Common myeloid progenitor, CD34-positive (primary cell): ENCODE data around the gene KLHL36.
A peak's percentile ranks its signal among the peaks of the same experiment; 100 is the strongest.

Source experiments
- CTCF ChIA-PET: fragments of 350-600 bp; sonication (Branson Sonifier 250); formaldehyde crosslinking; loops from one replicate; lab custom pipeline; 2021; ENCODE audit warnings: antibody characterized with exemption; lab: Charles Lee
- POLR2A ChIA-PET: fragments of 350-600 bp; sonication (Branson Sonifier 250); formaldehyde crosslinking; loops from one replicate; lab custom pipeline; 2021; ENCODE audit warnings: antibody characterized with exemption; lab: Charles Lee
- DNase-seq, 3 donors: peaks; one replicate each; pipeline versions ENCODE4 v3.0.0 to v3.0.0-alpha.2; 2013
- H3K27ac ChIP-seq, 2 experiments: 1 replicate in 1 of 2; 2 replicates in 1 of 2; pipeline ENCODE4 v1.7.0; 2013; ENCODE audit warnings: inconsistent platforms in 2 of 2, low read length in 2 of 2, mild to moderate bottlenecking in 2 of 2, low read depth in 1 of 2, moderate library complexity in 1 of 2; ENCODE audit not compliant: severe bottlenecking in 2 of 2, insufficient read depth in 1 of 2, poor library complexity in 1 of 2
- H3K27me3 ChIP-seq, 5 experiments: replicated peaks in 2 of 5; 1 replicate in 3 of 5; 2 replicates in 2 of 5; pipeline versions ENCODE4 v1.6.1 to v1.7.0; 2013; ENCODE audit warnings: low read length in 4 of 5, mild to moderate bottlenecking in 2 of 5, moderate library complexity in 2 of 5, inconsistent platforms in 1 of 5; ENCODE audit not compliant: insufficient read depth in 5 of 5, control insufficient read depth in 4 of 5
- H3K36me3 ChIP-seq, 4 experiments: 1 replicate in 2 of 4; 2 replicates in 2 of 4; pipeline versions ENCODE4 v1.6.1 to v1.7.0; 2013; ENCODE audit warnings: low read length in 3 of 4, control low read depth in 1 of 4, mild to moderate bottlenecking in 1 of 4; ENCODE audit not compliant: control insufficient read depth in 4 of 4, insufficient read depth in 4 of 4
- H3K4me1 ChIP-seq, 4 experiments: 1 replicate in 3 of 4; 2 replicates in 1 of 4; pipeline versions ENCODE4 v1.6.1 to v1.7.1; 2013; ENCODE audit warnings: low read length in 3 of 4, mild to moderate bottlenecking in 3 of 4, control low read depth in 1 of 4, inconsistent platforms in 1 of 4, moderate library complexity in 1 of 4; ENCODE audit not compliant: control insufficient read depth in 4 of 4, insufficient read depth in 4 of 4; ENCODE audit errors: control extremely low read depth in 1 of 4
- H3K4me3 ChIP-seq, 7 experiments: 1 replicate in 4 of 7; 2 replicates in 3 of 7; pipeline versions ENCODE4 v1.5.1 to v1.7.0; 2013; ENCODE audit warnings: mild to moderate bottlenecking in 7 of 7, low read length in 6 of 7, moderate library complexity in 6 of 7, inconsistent platforms in 2 of 7, low read depth in 2 of 7, control low read depth in 1 of 7; ENCODE audit not compliant: insufficient read depth in 4 of 7, control insufficient read depth in 1 of 7; ENCODE audit errors: extremely low read depth in 1 of 7
- H3K9me3 ChIP-seq, 5 experiments: 1 replicate in 4 of 5; 2 replicates in 1 of 5; pipeline versions ENCODE4 v1.6.1 to v1.7.1; 2013; ENCODE audit warnings: low read length in 4 of 5, mild to moderate bottlenecking in 2 of 5, inconsistent platforms in 1 of 5, low read depth in 1 of 5, moderate library complexity in 1 of 5; ENCODE audit not compliant: control insufficient read depth in 4 of 5, insufficient read depth in 2 of 5; ENCODE audit errors: control extremely low read depth in 1 of 5
- WGBS: methylation state at CpG from one replicate; pipeline ENCODE4 v1.1.5; 2013; ENCODE audit not compliant: insufficient coverage; 5-methylcytosine and 5-hydroxymethylcytosine counted together

The KLHL36 gene

DNA sequence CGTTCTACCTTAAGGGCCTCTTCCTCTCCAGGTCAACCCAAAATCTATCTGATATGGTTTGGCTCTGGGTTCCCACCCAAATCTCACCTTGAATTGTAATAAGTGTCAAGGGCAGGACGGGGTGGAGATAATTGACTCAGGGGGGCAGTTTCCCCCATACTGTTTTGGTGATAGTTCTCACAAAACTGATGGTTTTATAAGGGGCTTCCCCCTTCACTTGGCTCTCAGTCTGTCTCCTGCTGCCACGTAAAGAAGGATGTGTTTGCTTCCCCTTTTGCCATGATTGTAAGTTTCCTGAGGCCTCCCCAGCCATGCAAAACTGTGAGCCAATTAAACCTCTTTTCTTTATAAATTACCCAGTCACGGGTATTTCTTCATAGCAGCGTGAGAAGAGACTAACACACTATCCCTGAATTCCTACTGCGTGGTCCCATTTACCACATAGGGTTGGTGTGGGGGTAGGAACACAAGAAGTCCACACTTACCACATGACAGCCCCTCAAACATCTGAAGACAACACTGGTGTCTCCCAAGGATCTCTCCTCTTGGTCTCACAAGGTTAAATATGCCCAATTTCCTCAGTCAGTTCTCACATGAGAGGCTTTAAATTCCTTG, 38.6 kb upstream of the KLHL36 start:
- Histone ChIP-seq H3K27ac (no peak overlapping the region), H3K36me3 (peaks cover 0 to 29% (median 0%) of the 10 kb centered on the region in 4 experiments), H3K9me3 (peaks cover 0 to 11% (median 2%) of the 10 kb centered on the region in 5 experiments), H3K4me3 (no peak overlapping the region), H3K27me3 (no peaks in the 10 kb centered on the region), H3K4me1 (peaks cover 8 to 46% (median 29%) of the 10 kb centered on the region in 4 experiments)
- ChIA-PET POLR2A (no interaction called here), CTCF (interaction anchor here (1.5 kb wide), 1 partner anchor 9 kb away, joined by 3 read pairs; no protein-coding TSS in a partner anchor)
- 61% methylated on average over 3 of the region's 6 CpGs for WGBS
- peak in 2 of 3 donors; percentile 42 to 59 for DNase-seq

DNA sequence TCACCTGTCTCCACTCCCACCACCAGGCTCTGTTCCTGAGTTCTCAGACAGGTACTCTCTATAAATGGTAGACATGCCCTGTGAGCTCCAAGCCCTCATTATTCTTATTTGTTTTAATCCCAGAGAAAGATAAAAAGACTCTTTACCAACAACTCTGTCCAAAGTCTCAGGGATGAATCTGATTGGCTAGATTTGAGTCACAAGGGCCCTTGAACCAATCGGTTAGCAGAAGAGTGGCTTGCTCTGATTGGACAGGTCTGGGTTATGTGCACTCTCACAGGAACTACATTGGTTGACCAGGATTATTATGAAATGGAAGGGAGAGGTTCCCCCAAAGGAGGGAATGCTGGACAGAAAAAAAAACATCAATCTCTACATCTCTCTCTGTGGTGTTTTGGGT, 37.9 kb upstream of the KLHL36 start:
- H3K27ac ChIP-seq, result no peak overlapping the region
- peaks cover 0 to 11% (median 2%) of the 10 kb centered on the region in 5 experiments for H3K9me3 ChIP-seq
- WGBS, result 100% methylated on average over 1 of the region's 1 CpG
- H3K4me3 ChIP-seq, result no peak overlapping the region
- CTCF ChIA-PET, result interaction anchor here (1.5 kb wide), 1 partner anchor 10 kb away, joined by 3 read pairs; no protein-coding TSS in a partner anchor
- peaks cover 0 to 36% (median 0%) of the 10 kb centered on the region in 4 experiments for H3K36me3 ChIP-seq
- POLR2A ChIA-PET, result no interaction called here
- no peaks in the 10 kb centered on the region for H3K27me3 ChIP-seq
- H3K4me1 ChIP-seq, result peaks cover 8 to 49% (median 31%) of the 10 kb centered on the region in 4 experiments
- no peak for DNase-seq

- Histone ChIP-seq H3K4me1 (peaks cover 8 to 54% (median 31%) of the 10 kb centered on the region in 4 experiments), H3K36me3 (peaks cover 0 to 37% (median 0%) of the 10 kb centered on the region in 4 experiments), H3K27me3 (no peaks in the 10 kb centered on the region), H3K9me3 (peaks cover 0 to 9% (median 2%) of the 10 kb centered on the region in 5 experiments), H3K4me3 (no peak overlapping the region), H3K27ac (no peak overlapping the region)
- WGBS, result 100% methylated on average over 3 of the region's 4 CpGs
- ChIA-PET POLR2A (interaction anchor here (0.7 kb wide), 1 partner anchor 439 kb away, joined by 3 read pairs; no protein-coding TSS in a partner anchor), CTCF (interaction anchor here (1.2 to 1.5 kb wide), 2 partner anchors 10 to 13 kb away, joined by 3 read pairs; no protein-coding TSS in a partner anchor)
- no peak for DNase-seq
Measured at GRCh38 chr16:84611041-84611440, 37.3 kb upstream of the KLHL36 start.

GRCh38 chr16:84612686-84613085, 35.6 kb upstream of the KLHL36 start:
- Histone ChIP-seq H3K4me3 (no peak overlapping the region), H3K4me1 (peaks cover 4 to 53% (median 31%) of the 10 kb centered on the region in 4 experiments), H3K27ac (no peak overlapping the region), H3K27me3 (no peaks in the 10 kb centered on the region), H3K9me3 (peaks cover 0 to 9% (median 2%) of the 10 kb centered on the region in 5 experiments), H3K36me3 (peaks cover 0 to 34% (median 0%) of the 10 kb centered on the region in 4 experiments)
- no peak for DNase-seq
- WGBS, result 98% methylated on average over 6 of the region's 7 CpGs
- CTCF ChIA-PET, result no interaction called here
- POLR2A ChIA-PET, result no interaction called here

DNA sequence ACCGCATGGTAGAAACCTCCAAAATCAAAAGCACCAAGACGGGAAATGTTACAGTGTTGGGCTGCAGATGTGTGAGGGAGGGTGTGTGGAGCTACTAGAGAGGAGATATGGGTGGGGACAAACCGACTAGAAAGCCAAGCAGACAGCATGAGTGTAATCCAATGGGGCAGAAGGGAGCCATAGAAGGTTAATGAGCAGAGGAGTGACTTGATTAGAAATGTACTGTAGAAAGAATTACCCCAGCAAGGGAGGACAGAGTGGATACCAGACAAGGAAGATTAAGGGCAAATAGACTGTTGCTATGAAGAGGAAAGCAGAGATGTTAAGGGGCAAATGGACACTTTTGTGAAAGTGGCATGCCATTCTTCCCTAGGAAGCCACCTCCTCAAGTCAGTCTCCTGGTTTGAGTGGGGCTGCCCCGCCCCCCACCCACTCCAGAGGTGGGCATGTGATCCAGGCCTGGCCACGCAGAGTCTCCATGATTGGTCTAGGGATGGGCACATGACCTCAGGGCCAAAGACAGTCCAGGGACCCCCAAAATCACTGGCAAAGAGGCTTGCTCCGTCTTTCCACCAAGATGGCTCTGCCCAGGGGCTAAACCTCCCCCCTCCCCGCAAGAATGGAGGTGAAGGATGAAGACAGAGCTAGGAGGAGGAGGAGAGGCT, 34.8 kb upstream of the KLHL36 start:
- H3K36me3 ChIP-seq, result peaks cover 0 to 34% (median 0%) of the 10 kb centered on the region in 4 experiments
- peaks cover 0 to 9% (median 2%) of the 10 kb centered on the region in 5 experiments for H3K9me3 ChIP-seq
- POLR2A ChIA-PET, result no interaction called here
- no peak overlapping the region for H3K27ac ChIP-seq
- H3K4me1 ChIP-seq, result peaks cover 0 to 45% (median 26%) of the 10 kb centered on the region in 4 experiments
- WGBS, result 92% methylated on average over 6 of the region's 7 CpGs
- DNase-seq, result no peak
- no peaks in the 10 kb centered on the region for H3K27me3 ChIP-seq
- no peak overlapping the region for H3K4me3 ChIP-seq
- CTCF ChIA-PET, result no interaction called here

DNA sequence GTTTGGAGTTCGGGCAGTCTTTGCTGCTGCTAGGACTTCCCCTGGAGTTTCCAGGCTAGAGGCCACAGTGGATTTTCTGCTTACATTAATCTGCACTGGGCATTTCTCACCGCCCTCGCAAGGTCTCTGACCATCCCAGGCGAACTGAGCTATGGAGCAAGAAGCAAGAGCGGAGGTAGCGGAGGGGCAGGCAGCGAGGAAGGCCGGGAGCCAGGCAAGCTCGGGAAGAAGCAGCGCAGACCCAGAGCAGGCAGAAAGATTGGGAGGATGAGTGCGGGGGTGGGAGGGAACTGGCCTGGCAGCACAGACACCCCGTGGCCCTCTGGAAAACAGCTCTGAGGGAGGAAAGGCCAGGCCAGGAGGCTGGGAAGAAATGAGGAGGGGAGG, 34.2 kb upstream of the KLHL36 start:
- H3K4me3 ChIP-seq, result no peak overlapping the region
- peaks cover 0 to 34% (median 0%) of the 10 kb centered on the region in 4 experiments for H3K36me3 ChIP-seq
- H3K27me3 ChIP-seq, result no peaks in the 10 kb centered on the region
- 98% methylated on average over 11 of the region's 12 CpGs for WGBS
- H3K9me3 ChIP-seq, result peaks cover 0 to 9% (median 2%) of the 10 kb centered on the region in 5 experiments
- peaks cover 0 to 40% (median 25%) of the 10 kb centered on the region in 4 experiments for H3K4me1 ChIP-seq
- DNase-seq, result no peak
- ChIA-PET CTCF (no interaction called here), POLR2A (no interaction called here)
- H3K27ac ChIP-seq, result no peak overlapping the region

- ChIA-PET POLR2A (no interaction called here), CTCF (interaction anchor here (1.0 kb wide), 1 partner anchor 14 kb away, joined by 3 read pairs; no protein-coding TSS in a partner anchor)
- WGBS, result 90% methylated on average over 3 of the region's 3 CpGs
- Histone ChIP-seq H3K27me3 (no peaks in the 10 kb centered on the region), H3K4me3 (no peak overlapping the region), H3K36me3 (peaks cover 0 to 34% (median 0%) of the 10 kb centered on the region in 4 experiments), H3K9me3 (peaks cover 0 to 9% (median 2%) of the 10 kb centered on the region in 5 experiments), H3K27ac (no peak overlapping the region), H3K4me1 (peaks cover 0 to 35% (median 21%) of the 10 kb centered on the region in 4 experiments)
- no peak for DNase-seq
Measured at GRCh38 chr16:84614623-84614967, 33.7 kb upstream of the KLHL36 start.
